ENCODE measurements around the gene DYNLL1.
A peak's percentile ranks its signal among the peaks of the same experiment; 100 is the strongest.

DNA sequence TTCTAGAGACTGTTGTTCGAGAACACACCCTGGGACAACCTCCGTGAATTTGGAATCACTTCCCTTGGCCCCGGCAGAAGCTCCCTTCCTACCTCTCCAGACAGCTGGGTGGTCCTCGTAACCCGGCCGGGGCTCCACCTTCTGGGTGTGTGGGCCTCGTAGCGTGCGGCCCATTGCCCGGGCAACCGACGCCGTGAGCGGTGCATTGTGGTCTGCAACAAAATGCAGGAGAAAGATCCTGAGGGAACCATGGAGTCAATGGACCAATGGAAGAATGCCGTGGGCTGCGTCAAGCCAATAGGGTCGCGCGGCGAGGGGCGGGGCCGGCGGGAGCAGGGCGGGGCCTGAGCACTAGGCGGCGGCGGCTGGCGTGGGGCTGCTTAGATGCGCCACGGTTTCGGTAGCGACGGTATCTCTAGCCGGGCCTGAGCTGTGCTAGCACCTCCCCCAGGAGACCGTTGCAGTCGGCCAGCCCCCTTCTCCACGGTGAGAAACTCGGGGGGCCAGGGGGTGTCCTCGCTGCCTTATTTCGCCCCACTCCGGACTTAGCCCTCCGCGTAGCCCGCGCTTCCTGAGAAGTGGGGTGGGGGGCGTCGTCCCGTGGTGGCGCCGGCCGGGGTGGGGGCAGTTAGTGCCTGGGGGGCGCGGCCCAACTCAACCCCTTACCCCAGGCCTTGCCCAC, at the start of gene DYNLL1:
- TF ChIP-seq, protein P1, sequence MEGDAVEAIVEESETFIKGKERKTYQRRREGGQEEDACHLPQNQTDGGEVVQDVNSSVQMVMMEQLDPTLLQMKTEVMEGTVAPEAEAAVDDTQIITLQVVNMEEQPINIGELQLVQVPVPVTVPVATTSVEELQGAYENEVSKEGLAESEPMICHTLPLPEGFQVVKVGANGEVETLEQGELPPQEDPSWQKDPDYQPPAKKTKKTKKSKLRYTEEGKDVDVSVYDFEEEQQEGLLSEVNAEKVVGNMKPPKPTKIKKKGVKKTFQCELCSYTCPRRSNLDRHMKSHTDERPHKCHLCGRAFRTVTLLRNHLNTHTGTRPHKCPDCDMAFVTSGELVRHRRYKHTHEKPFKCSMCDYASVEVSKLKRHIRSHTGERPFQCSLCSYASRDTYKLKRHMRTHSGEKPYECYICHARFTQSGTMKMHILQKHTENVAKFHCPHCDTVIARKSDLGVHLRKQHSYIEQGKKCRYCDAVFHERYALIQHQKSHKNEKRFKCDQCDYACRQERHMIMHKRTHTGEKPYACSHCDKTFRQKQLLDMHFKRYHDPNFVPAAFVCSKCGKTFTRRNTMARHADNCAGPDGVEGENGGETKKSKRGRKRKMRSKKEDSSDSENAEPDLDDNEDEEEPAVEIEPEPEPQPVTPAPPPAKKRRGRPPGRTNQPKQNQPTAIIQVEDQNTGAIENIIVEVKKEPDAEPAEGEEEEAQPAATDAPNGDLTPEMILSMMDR (IDR thresholded peaks at IDR 0.05): peak; percentile 7
- TF ChIP-seq EZH2phosphoT487 (IDR thresholded peaks at IDR 0.05): no peak

All from neural progenitor cell (in vitro differentiated cells).